Measurements from ENCODE around the gene LANCL2. TPM values are rescaled to one million over a fixed set of nuclear protein-coding genes. Genes with fewer than 3 reads are reported as not detected.

LANCL2 gene
- polyA plus RNA-seq, 1 experiment, result 26.8 TPM

DNA sequence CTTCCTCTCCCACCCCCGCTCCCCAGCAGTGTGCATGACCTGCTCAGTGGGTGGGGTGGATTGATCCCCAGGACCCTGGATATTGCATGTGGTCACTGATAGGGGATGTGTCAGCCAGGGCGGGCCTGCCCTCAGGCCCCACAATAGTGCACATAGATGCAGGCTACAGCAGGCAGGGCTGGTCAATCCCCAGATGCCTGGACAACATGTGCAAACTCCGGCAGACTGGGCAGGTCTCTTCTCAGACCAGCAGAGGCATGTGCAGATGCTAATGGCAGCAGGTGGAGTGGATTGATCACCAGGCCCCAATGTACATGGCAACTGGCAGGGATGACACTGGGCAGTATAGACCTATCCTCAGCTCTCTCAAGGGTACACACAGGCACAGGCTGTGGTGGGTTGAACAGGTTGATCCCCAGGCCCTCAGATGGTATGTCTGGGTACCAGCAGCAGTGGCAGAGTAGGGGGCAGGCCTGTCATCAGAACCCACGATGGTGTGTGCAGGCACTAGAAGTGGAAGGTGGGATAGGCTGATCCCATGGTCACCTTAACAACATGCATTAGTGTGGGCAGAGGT lies 98.6 kb downstream of the LANCL2 start:
- H3K27me3 ChIP-seq (ENCODE audit: control insufficient read depth, insufficient read depth, low read length), result no peaks in the 10 kb centered on the region
- DNase-seq (ENCODE audit: low read depth), result no peak
- TF ChIP-seq, protein P1, sequence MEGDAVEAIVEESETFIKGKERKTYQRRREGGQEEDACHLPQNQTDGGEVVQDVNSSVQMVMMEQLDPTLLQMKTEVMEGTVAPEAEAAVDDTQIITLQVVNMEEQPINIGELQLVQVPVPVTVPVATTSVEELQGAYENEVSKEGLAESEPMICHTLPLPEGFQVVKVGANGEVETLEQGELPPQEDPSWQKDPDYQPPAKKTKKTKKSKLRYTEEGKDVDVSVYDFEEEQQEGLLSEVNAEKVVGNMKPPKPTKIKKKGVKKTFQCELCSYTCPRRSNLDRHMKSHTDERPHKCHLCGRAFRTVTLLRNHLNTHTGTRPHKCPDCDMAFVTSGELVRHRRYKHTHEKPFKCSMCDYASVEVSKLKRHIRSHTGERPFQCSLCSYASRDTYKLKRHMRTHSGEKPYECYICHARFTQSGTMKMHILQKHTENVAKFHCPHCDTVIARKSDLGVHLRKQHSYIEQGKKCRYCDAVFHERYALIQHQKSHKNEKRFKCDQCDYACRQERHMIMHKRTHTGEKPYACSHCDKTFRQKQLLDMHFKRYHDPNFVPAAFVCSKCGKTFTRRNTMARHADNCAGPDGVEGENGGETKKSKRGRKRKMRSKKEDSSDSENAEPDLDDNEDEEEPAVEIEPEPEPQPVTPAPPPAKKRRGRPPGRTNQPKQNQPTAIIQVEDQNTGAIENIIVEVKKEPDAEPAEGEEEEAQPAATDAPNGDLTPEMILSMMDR (IDR thresholded peaks at IDR 0.05; ENCODE audit: insufficient read depth, low read depth, low read length), result no peak
- ChIA-PET POLR2A (no interaction called here), CTCF (no interaction called here)
- no peak overlapping the region for H3K4me3 ChIP-seq (ENCODE audit: low read depth, low read length)
- H3K36me3 ChIP-seq (ENCODE audit: control insufficient read depth, insufficient read depth, low read length), result peaks cover 10% of the 10 kb centered on the region

DNA sequence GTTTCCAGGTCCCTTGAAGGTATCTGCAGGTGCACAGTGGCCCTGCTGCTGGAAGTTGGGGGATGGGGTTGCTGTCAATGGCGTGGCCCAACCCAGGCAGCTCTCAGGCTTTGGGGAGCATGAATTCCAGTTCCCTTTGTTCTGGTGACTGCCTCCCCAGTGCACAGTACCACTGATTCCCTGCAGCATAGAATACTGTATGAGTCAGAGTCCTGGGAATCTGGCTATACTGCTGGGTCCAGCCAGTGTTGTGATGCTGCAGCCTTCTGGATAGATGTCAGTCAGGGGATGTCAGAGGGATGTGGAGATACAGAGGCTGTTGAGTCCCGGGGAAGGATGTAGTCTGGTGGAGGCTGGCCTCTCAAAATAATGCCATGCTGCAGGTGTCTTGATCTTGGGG lies 99.3 kb downstream of the LANCL2 start:
- ChIA-PET POLR2A (no interaction called here), CTCF (no interaction called here)
- Histone ChIP-seq H3K36me3 (ENCODE audit: control insufficient read depth, insufficient read depth, low read length) (peaks cover 10% of the 10 kb centered on the region), H3K27me3 (ENCODE audit: control insufficient read depth, insufficient read depth, low read length) (no peaks in the 10 kb centered on the region), H3K4me3 (ENCODE audit: low read depth, low read length) (no peak overlapping the region)
- TF ChIP-seq, protein P1 (IDR thresholded peaks at IDR 0.05; ENCODE audit: insufficient read depth, low read depth, low read length), result no peak
- no peak for DNase-seq (ENCODE audit: low read depth)

DNA sequence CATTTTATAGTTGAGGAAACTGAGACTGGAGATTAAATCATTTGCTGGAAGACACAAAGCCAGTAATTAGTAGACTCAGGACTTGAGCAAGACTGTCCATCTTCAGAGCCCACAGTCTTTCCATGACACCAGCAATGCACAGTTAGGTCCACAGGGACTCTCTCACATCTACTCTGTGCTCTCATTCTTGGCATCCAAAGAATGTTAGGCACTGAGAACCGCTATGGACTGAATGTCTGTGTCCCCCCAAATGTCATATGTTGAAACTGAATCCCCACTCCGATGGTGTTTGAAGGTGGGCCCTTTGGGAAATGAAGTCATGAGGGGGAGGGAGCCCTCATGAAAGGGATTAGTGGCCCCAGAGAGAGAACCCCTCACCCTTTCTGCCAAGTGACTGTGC lies 100.6 kb downstream of the LANCL2 start:
- peaks cover 10% of the 10 kb centered on the region for H3K36me3 ChIP-seq (ENCODE audit: control insufficient read depth, insufficient read depth, low read length)
- no peak overlapping the region for H3K4me3 ChIP-seq (ENCODE audit: low read depth, low read length)
- ChIA-PET CTCF (interaction anchor here (0.6 kb wide), 2 partner anchors 26 to 374 kb away, joined by 3 read pairs; no protein-coding TSS in a partner anchor), POLR2A (no interaction called here)
- H3K27me3 ChIP-seq (ENCODE audit: control insufficient read depth, insufficient read depth, low read length), result no peaks in the 10 kb centered on the region
- TF ChIP-seq, protein P1 (IDR thresholded peaks at IDR 0.05; ENCODE audit: insufficient read depth, low read depth, low read length), result no peak
- no peak for DNase-seq (ENCODE audit: low read depth)

DNA sequence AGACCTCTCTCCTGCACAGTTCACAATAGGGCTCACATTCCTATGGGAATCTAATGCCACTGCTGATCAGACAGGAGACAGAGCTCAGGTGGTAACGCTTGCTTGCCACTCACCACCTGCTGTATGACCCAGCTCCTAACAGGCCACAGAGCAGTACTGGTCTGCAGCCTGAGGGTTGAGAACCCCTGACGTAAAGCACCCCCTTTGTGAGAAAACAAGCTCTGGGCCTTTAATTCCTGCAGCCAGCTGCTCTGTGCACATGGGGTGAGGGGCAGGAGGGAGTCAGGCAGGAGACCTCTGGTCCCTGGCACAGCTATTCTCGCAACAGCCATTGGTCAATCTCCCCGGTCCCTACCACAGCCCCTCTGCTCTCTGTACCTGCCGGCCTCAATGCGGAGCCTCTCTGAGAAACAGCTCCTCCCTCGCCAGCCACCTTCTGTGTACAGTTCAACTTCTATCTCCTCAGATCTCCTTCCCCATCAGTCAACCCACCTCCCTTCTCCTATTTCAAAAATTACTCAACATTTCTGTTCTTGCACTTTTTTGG lies 102.0 kb downstream of the LANCL2 start:
- DNase-seq (ENCODE audit: low read depth), result no peak
- TF ChIP-seq, protein P1 (IDR thresholded peaks at IDR 0.05; ENCODE audit: insufficient read depth, low read depth, low read length), result no peak
- POLR2A ChIA-PET, result no interaction called here
- Histone ChIP-seq H3K4me3 (ENCODE audit: low read depth, low read length) (no peak overlapping the region), H3K36me3 (ENCODE audit: control insufficient read depth, insufficient read depth, low read length) (peaks cover 10% of the 10 kb centered on the region), H3K27me3 (ENCODE audit: control insufficient read depth, insufficient read depth, low read length) (no peaks in the 10 kb centered on the region)
- CTCF ChIA-PET, result interaction anchor here (1.4 kb wide), 1 partner anchor 9 kb away, joined by 3 read pairs; no protein-coding TSS in a partner anchor

DNA sequence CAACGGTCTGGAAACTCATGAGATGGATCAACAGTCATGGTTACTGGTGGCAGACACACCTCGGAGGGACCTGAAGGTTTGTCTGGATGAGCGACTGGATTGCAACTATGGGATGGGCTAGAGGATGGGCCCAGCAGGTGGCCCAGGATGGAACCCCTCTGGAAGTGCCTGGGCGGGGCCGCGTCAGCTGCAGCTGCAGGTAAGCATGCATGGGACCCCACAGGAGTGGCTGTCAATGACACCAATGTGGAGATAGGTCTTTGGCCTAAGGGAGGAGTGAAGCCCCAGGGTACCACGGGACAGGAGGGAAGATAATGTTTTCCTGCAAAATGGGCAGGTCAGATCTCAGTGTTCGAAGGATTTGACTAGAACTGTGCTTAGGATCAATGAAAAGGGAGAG lies 103.4 kb downstream of the LANCL2 start:
- Histone ChIP-seq H3K4me3 (ENCODE audit: low read depth, low read length) (no peak overlapping the region), H3K36me3 (ENCODE audit: control insufficient read depth, insufficient read depth, low read length) (peaks cover 10% of the 10 kb centered on the region), H3K27me3 (ENCODE audit: control insufficient read depth, insufficient read depth, low read length) (no peaks in the 10 kb centered on the region)
- TF ChIP-seq, protein P1 (IDR thresholded peaks at IDR 0.05; ENCODE audit: insufficient read depth, low read depth, low read length), result no peak
- ChIA-PET POLR2A (no interaction called here), CTCF (no interaction called here)
- DNase-seq (ENCODE audit: low read depth), result no peak
